IPS DF 4.7 (cell line): ENCODE results near the gene FZD1.

Source experiments
- DNase-seq: peaks from one replicate; pipeline ENCODE4 v3.0.0-alpha.2; 2013; ENCODE audit warnings: low spot score; ENCODE audit errors: extremely low read depth

The FZD1 gene

GRCh38 chr7:91264046-91264923 is at the start of gene FZD1:
Gene FZD1, plus strand, starts transcription at chr7:91264433. Its CDS starts 448 bp downstream, at chr7:91264881.
- peak; percentile 76 for DNase-seq

DNA sequence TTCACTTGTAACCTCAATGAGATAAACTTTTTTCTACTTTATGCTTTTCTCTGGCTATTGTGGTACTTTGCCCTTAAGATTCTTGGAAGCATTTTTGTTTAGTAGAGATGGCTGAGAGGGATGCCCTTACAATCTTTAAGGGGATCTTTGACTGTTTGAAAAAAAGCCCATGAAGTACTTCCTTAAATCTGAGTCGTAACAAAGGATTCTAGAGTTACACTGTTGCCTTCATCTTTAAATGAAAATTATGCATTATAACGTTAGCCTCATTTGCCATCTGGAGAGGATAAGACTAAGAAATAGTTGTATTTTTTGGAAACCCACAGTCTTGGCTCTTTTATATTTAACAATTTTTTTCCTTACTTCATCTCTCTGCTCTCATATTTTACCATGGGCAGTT is 37.8 kb upstream of the FZD1 start:
- DNase-seq: no peak

- no peak for DNase-seq
These were observed 35.9 kb upstream of the FZD1 start for GRCh38 chr7:91228327-91228726.

- DNase-seq: no peak
These were observed 35.2 kb upstream of the FZD1 start for GRCh38 chr7:91228927-91229558.

GRCh38 chr7:91230100-91230499 is 34.1 kb upstream of the FZD1 start:
- no peak for DNase-seq

GRCh38 chr7:91230503-91230902 is 33.7 kb upstream of the FZD1 start:
- DNase-seq: no peak

DNA sequence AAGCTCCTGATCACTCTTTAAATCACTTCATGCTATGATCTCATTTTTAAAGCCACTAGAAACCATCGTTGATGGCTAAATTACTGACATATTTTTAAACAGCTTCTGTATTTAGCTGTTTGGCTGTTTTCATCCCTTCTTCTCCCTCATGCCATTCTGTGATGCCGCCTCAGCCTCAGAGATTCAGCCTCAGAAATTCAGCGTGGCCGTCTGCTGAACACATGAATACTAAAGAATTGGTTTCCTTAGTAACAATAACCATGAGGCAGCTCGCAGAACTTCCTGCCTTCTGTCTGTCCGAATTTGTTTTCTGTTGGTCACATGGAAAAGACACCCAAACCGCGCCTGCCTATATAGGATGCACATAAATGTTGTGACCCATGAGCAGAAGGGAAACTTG is 31.0 kb upstream of the FZD1 start:
- DNase-seq: no peak

- no peak for DNase-seq
These were observed 28.9 kb upstream of the FZD1 start for GRCh38 chr7:91235211-91235832.

GRCh38 chr7:91239171-91239604 is 25.0 kb upstream of the FZD1 start:
- no peak for DNase-seq

DNA sequence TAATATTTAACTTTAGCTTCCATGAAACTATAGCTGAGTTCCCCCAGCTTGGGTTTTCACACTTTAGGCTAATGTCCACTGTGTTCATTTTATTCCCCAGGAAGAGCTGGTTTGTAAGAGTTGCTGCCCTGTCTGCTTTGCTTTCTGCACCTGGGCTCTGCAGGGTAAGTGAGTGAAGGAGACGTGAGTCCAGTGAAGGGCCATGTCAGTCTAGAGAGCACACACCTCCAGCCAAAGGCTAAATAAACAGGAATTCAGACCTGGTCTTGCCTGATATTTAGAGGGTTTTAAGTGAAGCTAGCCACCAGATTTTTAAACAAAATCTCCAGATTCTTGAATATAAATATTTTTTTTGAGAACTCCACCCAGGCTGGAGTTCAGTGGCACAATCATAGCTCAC is 24.5 kb upstream of the FZD1 start:
- no peak for DNase-seq

DNA sequence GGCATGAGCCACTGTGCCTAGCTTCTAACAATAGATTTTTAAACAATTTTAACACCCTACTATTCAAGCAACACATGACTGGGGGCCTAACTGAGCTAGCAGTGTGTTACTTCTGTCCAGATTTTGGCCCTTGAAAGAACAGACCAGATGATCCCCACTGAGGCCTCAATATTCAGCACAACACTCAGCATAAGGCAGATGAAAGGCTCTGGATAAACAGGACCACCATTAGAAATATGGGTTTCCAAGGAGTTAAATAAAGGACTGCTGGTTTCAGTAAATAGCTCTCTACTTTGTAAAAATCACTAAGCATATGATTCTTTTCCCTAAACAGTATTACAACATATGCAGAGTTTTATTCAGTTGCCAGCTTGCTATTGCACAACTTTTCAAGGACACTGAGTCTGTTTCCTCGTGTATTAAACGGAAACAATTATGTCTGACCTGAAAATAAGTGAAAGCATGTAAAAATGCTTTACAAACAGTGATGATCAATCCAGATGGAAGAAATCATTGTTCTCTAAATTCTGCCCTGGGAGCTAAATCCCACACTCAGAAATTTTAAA is 23.8 kb upstream of the FZD1 start:
- DNase-seq: no peak

- no peak for DNase-seq
These were observed 22.0 kb upstream of the FZD1 start for GRCh38 chr7:91242097-91242844.

- no peak for DNase-seq
These were observed 20.5 kb upstream of the FZD1 start for GRCh38 chr7:91243591-91244301.

DNA sequence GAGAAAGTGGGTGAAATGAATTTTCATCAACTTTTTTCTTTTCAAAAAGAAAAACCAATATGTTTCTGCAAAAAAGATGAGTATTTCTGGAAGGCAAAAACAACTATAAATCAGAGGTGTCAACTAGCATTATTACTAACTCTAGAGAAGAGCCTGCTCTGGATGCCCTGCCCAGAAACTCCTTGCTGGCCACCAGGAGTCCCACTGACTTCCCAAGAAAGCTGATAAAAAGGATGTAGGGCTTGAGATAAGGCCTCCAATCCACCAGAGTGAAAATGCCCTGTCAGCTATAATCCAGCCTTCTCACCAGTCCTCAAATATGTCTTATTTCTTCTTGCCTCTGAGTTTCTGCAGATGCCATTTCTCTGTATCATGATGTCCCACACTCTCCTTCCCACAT is 16.7 kb upstream of the FZD1 start:
- DNase-seq: no peak

- no peak for DNase-seq
These were observed 15.2 kb upstream of the FZD1 start for GRCh38 chr7:91248996-91249395.

DNA sequence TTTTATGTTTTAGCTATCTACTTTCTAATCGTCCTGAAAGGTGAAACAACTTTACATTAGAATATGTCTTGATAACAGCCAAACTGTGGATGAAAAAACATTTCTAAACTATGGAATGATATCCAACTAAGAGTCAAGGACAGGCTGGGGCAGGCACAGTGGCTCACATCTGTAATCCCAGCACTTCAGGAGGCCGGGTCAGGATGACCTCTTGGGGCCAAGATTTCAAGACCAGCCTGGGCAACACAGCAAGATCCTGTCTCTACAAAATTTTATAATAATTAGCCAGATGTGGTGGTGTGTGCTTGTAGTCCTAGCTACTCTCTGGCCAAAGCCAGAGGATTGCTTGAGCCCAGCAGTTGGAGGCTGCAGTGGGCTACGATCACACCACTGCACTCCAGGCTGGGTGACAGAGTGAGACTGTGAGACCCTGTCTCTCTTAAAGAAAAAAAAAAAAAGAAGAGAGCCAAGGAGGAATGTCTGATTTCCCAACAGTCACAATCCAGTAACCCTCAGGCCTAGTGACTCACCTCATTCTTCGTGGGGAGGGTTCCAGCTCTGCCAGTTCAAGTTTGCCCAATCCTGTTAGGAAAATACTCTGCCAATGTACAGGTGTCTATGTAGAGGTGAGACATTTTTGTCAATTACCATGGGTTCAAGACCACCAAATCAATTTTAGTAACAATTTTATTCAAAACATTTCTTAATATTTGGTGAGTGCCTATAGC is 14.6 kb upstream of the FZD1 start:
- DNase-seq: no peak

- DNase-seq: no peak
These were observed 13.5 kb upstream of the FZD1 start for GRCh38 chr7:91250706-91251105.

GRCh38 chr7:91251877-91252276 is 12.4 kb upstream of the FZD1 start:
- no peak for DNase-seq

DNA sequence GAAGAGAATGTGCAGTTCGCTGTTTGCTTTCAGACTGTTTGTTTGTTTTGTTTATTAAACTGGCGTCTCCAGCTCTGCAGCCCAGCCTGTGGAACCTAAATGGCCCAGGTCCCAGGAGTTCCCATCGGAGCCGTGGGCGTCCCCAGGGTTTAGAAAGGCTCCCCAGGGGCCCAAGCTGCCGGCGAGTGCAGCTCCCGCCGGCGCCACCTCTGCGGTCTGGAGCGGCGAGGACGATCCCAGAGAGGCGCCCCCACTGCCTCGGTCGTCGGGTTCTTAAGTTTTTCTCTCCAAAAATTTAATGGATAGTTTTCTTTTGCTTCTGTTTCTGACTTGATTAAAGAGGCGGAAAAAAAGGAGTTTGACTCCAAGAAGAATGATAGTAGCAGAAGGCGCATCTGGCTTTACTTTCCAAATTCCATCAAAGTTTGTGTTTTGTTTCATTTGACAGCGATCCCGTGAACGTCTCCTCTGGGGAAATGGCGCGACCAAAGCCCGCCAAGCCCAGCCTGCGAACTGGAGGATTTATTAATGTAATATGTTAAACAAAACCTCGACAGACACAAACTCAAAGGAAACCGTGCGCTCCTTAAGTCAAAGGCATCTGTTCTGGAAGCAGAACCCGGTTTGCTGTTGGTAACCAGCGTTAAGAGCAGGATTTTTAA is 718 bp upstream of the FZD1 start:
- no peak for DNase-seq
